Stimulated activated CD4-positive, alpha-beta T cell treated with anti-CD3 and anti-CD28 coated beads, TNF-alpha, amount 100 ng/mL, for 24 hours (primary cell): ENCODE data around the gene DBX1.

ENCODE experiments used
- DNase-seq, 3 experiments: peaks; one replicate each; pipeline ENCODE4 v3.0.0-alpha.2; 2020; ENCODE audit warnings: low read depth in 3 of 3

DBX1 gene

GRCh38 chr11:20120134-20120925, 39.9 kb downstream of the DBX1 start:
- DNase-seq, result no peak

DNA sequence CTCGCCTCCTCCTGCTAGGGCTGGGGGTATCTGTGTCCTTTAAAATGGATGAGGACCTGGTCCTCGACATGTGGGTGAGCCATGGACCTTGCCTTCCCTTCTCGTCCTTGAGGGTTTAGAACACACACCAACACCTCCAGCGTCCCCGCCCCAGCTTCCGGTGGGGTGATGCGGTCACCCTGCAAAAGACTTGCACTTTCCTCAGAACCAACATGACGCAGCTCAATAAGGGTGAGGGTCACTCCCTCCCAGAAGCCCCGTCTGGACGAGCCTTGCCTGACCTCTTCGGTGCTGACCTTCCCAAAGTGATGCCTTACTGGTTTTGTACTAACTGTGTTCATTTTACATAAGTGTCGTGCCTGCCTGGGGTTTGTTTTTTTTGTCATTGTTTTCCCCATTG, 41.0 kb downstream of the DBX1 start:
- no peak for DNase-seq

GRCh38 chr11:20118209-20118608, 42.1 kb downstream of the DBX1 start:
- DNase-seq, result no peak

DNA sequence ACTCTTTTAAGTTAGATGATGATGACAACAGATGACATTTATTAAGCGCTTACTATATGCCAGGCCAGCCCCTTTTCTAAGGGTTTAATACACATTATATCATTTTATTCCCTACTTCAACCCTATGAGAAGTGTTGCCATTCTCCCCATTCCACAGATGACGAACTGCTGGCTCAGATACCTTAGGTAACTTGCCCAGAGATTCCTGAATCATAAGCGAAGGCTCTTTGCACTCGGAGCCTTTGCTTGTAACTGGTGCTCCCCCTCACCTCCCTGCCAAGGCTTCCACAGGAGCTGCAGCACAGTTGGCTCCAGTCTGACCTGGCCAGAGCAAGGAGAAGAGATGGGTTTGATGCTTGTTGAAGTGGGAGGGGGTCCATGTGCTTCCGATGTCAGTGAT, 43.0 kb downstream of the DBX1 start:
- DNase-seq, result no peak

GRCh38 chr11:20116825-20117224, 43.5 kb downstream of the DBX1 start:
- DNase-seq, result no peak

GRCh38 chr11:20114588-20114987, 45.7 kb downstream of the DBX1 start:
- no peak for DNase-seq

- DNase-seq, result no peak
These were observed 47.2 kb downstream of the DBX1 start for GRCh38 chr11:20113149-20113438.

- peak in 1 of 3 experiments; percentile 4 for DNase-seq
These were observed 47.8 kb downstream of the DBX1 start for GRCh38 chr11:20112291-20113148.

DNA sequence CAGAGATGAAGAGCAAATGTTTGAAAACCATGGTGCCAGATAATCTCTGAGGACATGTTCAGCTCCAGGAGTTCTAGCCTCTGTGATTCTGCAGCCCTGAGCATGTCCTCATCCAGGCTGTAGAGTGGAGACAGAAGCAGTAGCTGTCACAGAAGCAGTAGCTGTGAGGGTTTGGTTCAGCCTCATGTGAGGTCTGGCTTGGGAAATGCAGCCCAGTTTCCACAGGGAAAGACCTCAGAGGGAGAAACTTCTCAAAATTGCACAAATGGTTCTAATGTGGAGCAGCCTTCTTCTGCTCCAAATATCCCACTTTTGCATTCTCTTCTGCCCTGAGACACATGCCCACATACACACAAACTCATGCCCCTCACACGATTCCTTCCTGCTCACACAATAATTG, 48.4 kb downstream of the DBX1 start:
- no peak for DNase-seq

DNA sequence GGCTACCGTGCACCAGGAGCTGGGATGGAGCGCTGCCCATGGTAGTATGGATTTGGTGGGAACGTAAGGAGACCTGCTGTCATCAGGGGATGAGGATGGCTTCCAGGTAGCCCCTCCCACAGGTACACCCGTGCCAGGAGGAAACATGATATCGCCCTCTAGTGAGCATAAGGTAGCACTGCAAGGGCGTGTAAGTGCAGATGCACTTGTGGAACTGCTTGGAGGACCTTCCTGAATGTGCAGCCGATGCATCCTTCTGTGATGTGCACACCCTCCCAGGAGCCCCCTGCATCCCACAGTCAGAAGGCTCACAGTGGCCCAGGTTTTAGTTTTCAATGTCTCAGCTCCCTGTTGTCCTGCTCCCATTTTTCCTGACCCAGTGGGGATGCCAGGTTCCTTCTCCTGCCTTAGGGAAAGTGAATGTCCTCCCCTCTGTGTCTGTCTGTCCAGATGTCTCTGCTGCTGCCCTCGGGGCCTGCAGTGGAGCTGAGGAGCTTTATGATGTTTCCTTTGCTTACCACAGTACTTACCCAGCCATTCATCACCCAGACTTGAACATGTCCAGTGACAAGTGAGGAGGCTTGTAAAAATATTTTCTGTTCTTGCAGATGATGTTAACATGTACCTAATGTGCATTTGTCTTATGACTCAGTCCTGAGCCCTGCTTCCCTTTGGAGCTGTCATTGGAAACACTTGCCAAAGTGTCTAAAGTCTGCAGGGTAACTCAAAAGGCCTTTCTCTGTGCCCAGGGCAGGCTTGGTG, 49.2 kb downstream of the DBX1 start:
- DNase-seq, result peak in 2 of 3 experiments; percentile 23 to 40

GRCh38 chr11:20109731-20110445, 50.4 kb downstream of the DBX1 start:
- no peak for DNase-seq
